Stimulated activated CD8-positive, alpha-beta memory T cell treated with anti-CD3 and anti-CD28 coated beads, Interleukin-4, amount 100 ng/mL, for 24 hours (primary cell): ENCODE results near the gene HCFC1R1.
"Not testable (repeated sequence)": the region's sequence is repeated elsewhere in the genome, so short reads cannot be mapped to it uniquely, and the experiment has no call there.

Source experiments
- DNase-seq: peaks from one replicate; pipeline ENCODE4 v3.0.0-alpha.2; 2020; ENCODE audit warnings: low read depth

Gene HCFC1R1

GRCh38 chr16:3057181-3058138 is 33.7 kb upstream of the HCFC1R1 start:
- no peak for DNase-seq

- no peak for DNase-seq
Observed at GRCh38 chr16:3056336-3057180, 32.8 kb upstream of the HCFC1R1 start.

GRCh38 chr16:3055734-3056115 is 32.0 kb upstream of the HCFC1R1 start:
- not testable (repeated sequence) for DNase-seq

GRCh38 chr16:3054965-3055733 is 31.4 kb upstream of the HCFC1R1 start:
- no peak for DNase-seq

GRCh38 chr16:3053330-3053710 is 29.6 kb upstream of the HCFC1R1 start:
- DNase-seq, result not testable (repeated sequence)

GRCh38 chr16:3052571-3053329 is 29.0 kb upstream of the HCFC1R1 start:
- not testable (repeated sequence) for DNase-seq

- DNase-seq, result no peak
Observed at GRCh38 chr16:3051494-3051893, 27.8 kb upstream of the HCFC1R1 start.

GRCh38 chr16:3051009-3051408 is 27.3 kb upstream of the HCFC1R1 start:
- no peak for DNase-seq

- DNase-seq, result no peak
Observed at GRCh38 chr16:3050487-3050886, 26.7 kb upstream of the HCFC1R1 start.

- no peak for DNase-seq
Observed at GRCh38 chr16:3049921-3050481, 26.3 kb upstream of the HCFC1R1 start.

GRCh38 chr16:3047387-3047720 is 23.6 kb upstream of the HCFC1R1 start:
- DNase-seq, result no peak

GRCh38 chr16:3046641-3047386 is 23.1 kb upstream of the HCFC1R1 start:
- no peak for DNase-seq

- no peak for DNase-seq
Observed at GRCh38 chr16:3045758-3046640, 22.3 kb upstream of the HCFC1R1 start, which contains the start of gene MMP25. TSS of gene MMP25 (plus strand) at chr16:3046561. CDS start at chr16:3046918, 357 bp downstream.

- DNase-seq, result no peak
Observed at GRCh38 chr16:3044708-3045107, 21.0 kb upstream of the HCFC1R1 start.

- no peak for DNase-seq
Observed at GRCh38 chr16:3042376-3042775, 18.6 kb upstream of the HCFC1R1 start.

- no peak for DNase-seq
Observed at GRCh38 chr16:3038896-3039295, 15.2 kb upstream of the HCFC1R1 start.

GRCh38 chr16:3038256-3038655 is 14.5 kb upstream of the HCFC1R1 start:
- DNase-seq, result no peak

GRCh38 chr16:3036726-3037315 is 13.1 kb upstream of the HCFC1R1 start, which contains the start of gene BICDL2:
TSS of gene BICDL2 (minus strand) at chr16:3036944. CDS start at chr16:3035496, 1,448 bp downstream.
- DNase-seq, result no peak
